Natural killer cell (primary cell): ENCODE measurements around the gene GCLC. TPM values are rescaled to one million over a fixed set of nuclear protein-coding genes. Genes with fewer than 3 reads are reported as not detected.
A peak's percentile ranks its signal among the peaks of the same experiment; 100 is the strongest.

Experiments used
- ATAC-seq, 3 donors: fragments of 150-1000 bp in 2 of 3; fragments of 200-7000 bp in 1 of 3; cut with Tn5 transposase; 1 replicate in 1 of 3; 2 replicates in 2 of 3; pipeline ENCODE4 v1.10.0; 2021; ENCODE audit warnings: mild to moderate bottlenecking in 2 of 3, moderate library complexity in 2 of 3
- DNase-seq, 2 donors: peaks; one replicate each; pipeline versions ENCODE4 v3.0.0 to v3.0.0-alpha.2; 2013 to 2021; ENCODE audit warnings: mixed read lengths in 1 of 2
- H3K27ac ChIP-seq: one replicate; pipeline ENCODE4 v1.5.1; 2013; ENCODE audit warnings: mild to moderate bottlenecking, low read length
- H3K27me3 ChIP-seq: one replicate; pipeline ENCODE4 v1.6.1; 2013; ENCODE audit warnings: low read length; ENCODE audit not compliant: control insufficient read depth, insufficient read depth
- H3K36me3 ChIP-seq: one replicate; pipeline ENCODE4 v1.6.1; 2013; ENCODE audit warnings: low read length; ENCODE audit not compliant: control insufficient read depth, insufficient read depth
- H3K4me1 ChIP-seq: one replicate; pipeline ENCODE4 v1.6.1; 2013; ENCODE audit warnings: low read length; ENCODE audit not compliant: control insufficient read depth, insufficient read depth
- H3K4me3 ChIP-seq: one replicate; pipeline ENCODE4 v1.5.1; 2013; ENCODE audit warnings: low read length
- H3K9me3 ChIP-seq: one replicate; pipeline ENCODE4 v1.6.1; 2013; ENCODE audit warnings: low read length; ENCODE audit not compliant: control insufficient read depth, insufficient read depth
- H3K27ac Mint-ChIP-seq, 2 donors: one replicate each; pipeline ENCODE4 v1.8.0; 2022; ENCODE audit warnings: mild to moderate bottlenecking in 2 of 2, mixed read lengths in 2 of 2, moderate library complexity in 1 of 2
- H3K27me3 Mint-ChIP-seq, 2 donors: one replicate each; pipeline ENCODE4 v1.8.0; 2022; ENCODE audit warnings: low read depth in 2 of 2, mixed read lengths in 2 of 2
- H3K36me3 Mint-ChIP-seq: one replicate; pipeline ENCODE4 v1.8.0; 2022; ENCODE audit warnings: mixed read lengths
- H3K4me1 Mint-ChIP-seq, 2 donors: one replicate each; pipeline ENCODE4 v1.8.0; 2022; ENCODE audit warnings: mixed read lengths in 2 of 2
- H3K4me3 Mint-ChIP-seq: one replicate; pipeline ENCODE4 v1.8.0; 2022; ENCODE audit warnings: mild to moderate bottlenecking, moderate library complexity, mixed read lengths
- H3K9me3 Mint-ChIP-seq, 2 donors: one replicate each; pipeline ENCODE4 v1.8.0; 2022; ENCODE audit warnings: mixed read lengths in 2 of 2
- WGBS: methylation state at CpG from one replicate; pipeline ENCODE4 v1.1.7; 2013; ENCODE audit warnings: missing lambda C conversion rate; ENCODE audit not compliant: insufficient coverage; 5-methylcytosine and 5-hydroxymethylcytosine counted together
- intact Hi-C: fragments of 100-400 bp; cut with micrococcal nuclease; formaldehyde crosslinking; loops from one replicate; pipeline ENCODE4 v1.14.2; 2022
- total RNA-seq, 4 donors: library from RNA; stranded (reverse); fragments of 120-200 nt in 1 of 4; gene quantifications; one replicate each; pipeline versions ENCODE4 v1.2.3 to v1.2.4, GENCODE V29; 2013 to 2022
- TF ChIP-seq, protein P1 (sequence below): fragments of 200-600 bp; IDR thresholded peaks from one replicate; pipeline ENCODE4 v1.8.0; 2022; ENCODE audit warnings: antibody characterized with exemption

GCLC gene
- total RNA-seq, 3 donors from 2014 or later (not counting 1 experiment from before 2014, with no cell fraction given), result 39.0 to 52.7 (median 39.2) TPM

DNA sequence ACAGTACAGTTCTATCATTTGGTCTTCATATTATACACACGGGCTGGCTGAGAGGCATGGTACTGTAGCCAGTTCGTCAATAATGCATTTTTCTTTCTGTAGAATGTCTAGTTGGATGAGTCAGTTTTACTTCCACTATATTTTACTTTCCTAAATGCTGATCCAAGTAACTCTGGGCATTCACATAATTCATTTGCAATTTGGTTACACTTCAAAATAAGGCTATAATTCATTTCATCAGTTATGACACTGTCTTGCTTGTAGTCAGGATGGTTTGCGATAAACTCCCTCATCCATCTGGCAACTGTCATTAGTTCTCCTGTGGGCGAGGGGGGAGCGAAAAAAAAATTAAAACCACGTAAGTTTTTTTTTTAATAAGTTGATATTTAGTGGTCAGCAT is 46.3 kb downstream of the GCLC start:
- intact Hi-C loops, result no loop called here
- H3K9me3 ChIP-seq, result no peaks in the 10 kb centered on the region
- TF ChIP-seq, protein P1, sequence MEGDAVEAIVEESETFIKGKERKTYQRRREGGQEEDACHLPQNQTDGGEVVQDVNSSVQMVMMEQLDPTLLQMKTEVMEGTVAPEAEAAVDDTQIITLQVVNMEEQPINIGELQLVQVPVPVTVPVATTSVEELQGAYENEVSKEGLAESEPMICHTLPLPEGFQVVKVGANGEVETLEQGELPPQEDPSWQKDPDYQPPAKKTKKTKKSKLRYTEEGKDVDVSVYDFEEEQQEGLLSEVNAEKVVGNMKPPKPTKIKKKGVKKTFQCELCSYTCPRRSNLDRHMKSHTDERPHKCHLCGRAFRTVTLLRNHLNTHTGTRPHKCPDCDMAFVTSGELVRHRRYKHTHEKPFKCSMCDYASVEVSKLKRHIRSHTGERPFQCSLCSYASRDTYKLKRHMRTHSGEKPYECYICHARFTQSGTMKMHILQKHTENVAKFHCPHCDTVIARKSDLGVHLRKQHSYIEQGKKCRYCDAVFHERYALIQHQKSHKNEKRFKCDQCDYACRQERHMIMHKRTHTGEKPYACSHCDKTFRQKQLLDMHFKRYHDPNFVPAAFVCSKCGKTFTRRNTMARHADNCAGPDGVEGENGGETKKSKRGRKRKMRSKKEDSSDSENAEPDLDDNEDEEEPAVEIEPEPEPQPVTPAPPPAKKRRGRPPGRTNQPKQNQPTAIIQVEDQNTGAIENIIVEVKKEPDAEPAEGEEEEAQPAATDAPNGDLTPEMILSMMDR, result no peak
- WGBS, result 97% methylated on average over 3 of the region's 6 CpGs
- peaks cover 17% of the 10 kb centered on the region for H3K36me3 Mint-ChIP-seq
- H3K36me3 ChIP-seq, result peaks cover 35% of the 10 kb centered on the region
- H3K27me3 Mint-ChIP-seq, result no peaks in the 10 kb centered on the region
- H3K27me3 ChIP-seq, result no peaks in the 10 kb centered on the region
- no peaks in the 10 kb centered on the region for H3K4me1 ChIP-seq
- ATAC-seq (no peak), DNase-seq (no peak)
- no peaks in the 10 kb centered on the region for H3K9me3 Mint-ChIP-seq
- no peaks in the 10 kb centered on the region for H3K4me1 Mint-ChIP-seq
- no peak overlapping the region for H3K4me3 Mint-ChIP-seq
- H3K27ac Mint-ChIP-seq, result no peak overlapping the region
- H3K4me3 ChIP-seq, result no peak overlapping the region
- no peak overlapping the region for H3K27ac ChIP-seq

DNA sequence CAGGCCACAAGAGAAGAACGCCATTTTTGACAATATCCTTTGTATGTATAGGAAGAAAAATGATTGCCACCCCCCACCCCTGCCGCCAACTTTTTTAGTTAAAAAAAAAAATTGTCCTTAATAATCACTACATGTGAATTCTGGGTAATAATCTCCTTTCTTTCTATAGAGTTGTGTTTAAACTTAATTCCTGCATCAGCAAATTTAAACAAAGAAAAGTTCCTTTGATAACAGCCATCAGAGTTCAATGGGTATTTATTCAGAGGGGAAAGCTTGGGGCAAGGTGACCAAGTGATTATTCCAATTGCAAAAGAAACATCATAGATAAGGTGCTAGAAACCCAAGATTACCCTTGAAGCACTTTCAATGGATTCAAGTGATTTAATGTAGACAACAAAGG is 47.0 kb downstream of the GCLC start:
- no peak overlapping the region for H3K27ac Mint-ChIP-seq
- Histone ChIP-seq H3K9me3 (no peaks in the 10 kb centered on the region), H3K4me3 (no peak overlapping the region), H3K36me3 (peaks cover 28% of the 10 kb centered on the region), H3K27ac (no peak overlapping the region), H3K27me3 (no peaks in the 10 kb centered on the region), H3K4me1 (peaks cover 3% of the 10 kb centered on the region)
- peaks cover 0 to 4% of the 10 kb centered on the region in 2 donors for H3K4me1 Mint-ChIP-seq
- peaks cover 2 to 4% of the 10 kb centered on the region in 2 donors for H3K27me3 Mint-ChIP-seq
- no peak for DNase-seq
- H3K36me3 Mint-ChIP-seq, result peaks cover 17% of the 10 kb centered on the region
- no peaks in the 10 kb centered on the region for H3K9me3 Mint-ChIP-seq
- intact Hi-C loops, result no loop called here
- TF ChIP-seq, protein P1, result no peak
- no CpG with 5 or more reads among the region's 2 CpGs for WGBS
- no peak for ATAC-seq
- no peak overlapping the region for H3K4me3 Mint-ChIP-seq

DNA sequence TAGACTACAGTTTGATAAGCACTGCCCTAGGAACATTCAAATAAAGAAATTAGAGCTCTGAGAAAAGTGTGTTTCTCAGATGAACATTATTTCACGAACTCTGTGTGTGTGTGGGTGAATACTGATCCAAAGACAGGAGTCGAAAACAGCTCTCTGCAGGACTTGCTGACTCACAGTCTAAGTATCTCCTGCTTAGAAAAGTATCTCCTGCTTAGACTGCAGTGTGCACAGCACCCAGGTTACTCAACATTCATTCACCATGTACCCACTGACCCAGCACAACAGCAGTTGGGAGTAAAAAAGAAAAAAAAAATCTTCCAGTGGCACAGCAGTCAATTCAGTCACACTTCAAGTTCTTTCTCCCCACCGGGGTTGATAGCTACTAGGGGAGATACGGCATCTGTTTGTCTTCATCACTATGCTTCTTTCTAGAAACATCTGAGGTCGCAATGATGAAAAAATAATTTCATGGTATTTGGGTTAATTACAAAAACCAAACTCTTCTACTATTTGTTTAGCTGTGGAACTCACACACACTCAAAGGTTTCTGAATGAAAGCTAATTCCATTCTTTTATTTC is 48.0 kb downstream of the GCLC start:
- H3K27ac ChIP-seq, result no peak overlapping the region
- H3K9me3 ChIP-seq, result no peaks in the 10 kb centered on the region
- intact Hi-C loops, result no loop called here
- peaks cover 22% of the 10 kb centered on the region for H3K36me3 ChIP-seq
- 100% methylated on average over 2 of the region's 5 CpGs for WGBS
- peak overlapping the region in 1 of 2 donors; percentile 8 for H3K27ac Mint-ChIP-seq
- H3K4me1 ChIP-seq, result peaks cover 3% of the 10 kb centered on the region
- H3K4me1 Mint-ChIP-seq, result peaks cover 0 to 6% of the 10 kb centered on the region in 2 donors
- H3K4me3 ChIP-seq, result no peak overlapping the region
- ATAC-seq, result no peak
- TF ChIP-seq, protein P1, result no peak
- H3K27me3 Mint-ChIP-seq, result peaks cover 2 to 15% of the 10 kb centered on the region in 2 donors
- H3K27me3 ChIP-seq, result no peaks in the 10 kb centered on the region
- H3K9me3 Mint-ChIP-seq, result no peaks in the 10 kb centered on the region
- DNase-seq, result no peak
- H3K36me3 Mint-ChIP-seq, result peaks cover 17% of the 10 kb centered on the region
- H3K4me3 Mint-ChIP-seq, result no peak overlapping the region
